H9 (cell line): ENCODE data around the gene DGKD. TPM values are rescaled to one million over a fixed set of nuclear protein-coding genes. Genes with fewer than 3 reads are reported as not detected.

Experiments used
- DNase-seq: peaks from one replicate; pipeline ENCODE4 v3.0.0-alpha.2; 2017
- H2AFZ ChIP-seq: one replicate; pipeline ENCODE4 v1.6.1; 2013; ENCODE audit warnings: mild to moderate bottlenecking, low read length, control low read depth, moderate library complexity
- H2AK5ac ChIP-seq: 2 replicates; pipeline ENCODE4 v1.6.1; 2013; ENCODE audit warnings: low read length, control low read depth, mixed read lengths; ENCODE audit not compliant: insufficient read length
- H2BK120ac ChIP-seq: one replicate; pipeline ENCODE4 v1.6.1; 2013; ENCODE audit warnings: low read depth, mild to moderate bottlenecking, low read length, control low read depth, inconsistent platforms; ENCODE audit not compliant: poor library complexity, severe bottlenecking
- H2BK12ac ChIP-seq: 2 replicates; pipeline ENCODE4 v1.6.1; 2013; ENCODE audit warnings: low read length, control low read depth, mixed read lengths, low read depth; ENCODE audit not compliant: insufficient read length
- H2BK15ac ChIP-seq: 2 replicates; pipeline ENCODE4 v1.6.1; 2013; ENCODE audit warnings: low read depth, low read length, control low read depth
- H2BK20ac ChIP-seq: one replicate; pipeline ENCODE4 v1.6.1; 2013; ENCODE audit warnings: low read depth, mild to moderate bottlenecking, low read length, control low read depth, inconsistent platforms; ENCODE audit not compliant: poor library complexity, severe bottlenecking
- H2BK5ac ChIP-seq: 2 replicates; pipeline ENCODE4 v1.6.1; 2013; ENCODE audit warnings: low read length, control low read depth, mixed read lengths; ENCODE audit not compliant: insufficient read length
- H3K14ac ChIP-seq: 2 replicates; pipeline ENCODE4 v1.6.1; 2013; ENCODE audit warnings: low read length, control low read depth; ENCODE audit not compliant: insufficient read depth
- H3K18ac ChIP-seq: 2 replicates; pipeline ENCODE4 v1.6.1; 2013; ENCODE audit warnings: low read depth, mild to moderate bottlenecking, mixed read lengths, low read length, control low read depth; ENCODE audit not compliant: insufficient read length
- H3K23ac ChIP-seq: 2 replicates; pipeline ENCODE4 v1.6.1; 2013; ENCODE audit warnings: low read length, control low read depth, mixed read lengths, low read depth; ENCODE audit not compliant: insufficient read length
- H3K23me2 ChIP-seq: 2 replicates; pipeline ENCODE4 v1.6.1; 2013; ENCODE audit warnings: low read depth, mild to moderate bottlenecking, mixed read lengths, low read length, control low read depth; ENCODE audit not compliant: insufficient read length, poor library complexity, severe bottlenecking
- H3K27ac ChIP-seq: 2 replicates; pipeline ENCODE4 v1.5.1; 2013; ENCODE audit warnings: low read length, control low read depth, mixed read lengths, low read depth; ENCODE audit not compliant: insufficient read length
- H3K27me3 ChIP-seq: 2 replicates; pipeline ENCODE4 v1.6.1; 2013; ENCODE audit warnings: low read length, control low read depth, inconsistent platforms; ENCODE audit not compliant: insufficient read depth
- H3K4ac ChIP-seq: 2 replicates; pipeline ENCODE4 v1.6.1; 2013; ENCODE audit warnings: low read depth, mild to moderate bottlenecking, control low read depth, inconsistent platforms, low read length, moderate library complexity
- H3K4me1 ChIP-seq: 2 replicates; pipeline ENCODE4 v1.6.1; 2013; ENCODE audit warnings: low read length, control low read depth, inconsistent platforms; ENCODE audit not compliant: insufficient read depth
- H3K4me2 ChIP-seq: 2 replicates; pipeline ENCODE4 v1.6.1; 2013; ENCODE audit warnings: low read length, control low read depth, mixed read lengths; ENCODE audit not compliant: insufficient read length, insufficient read depth
- H3K56ac ChIP-seq: 2 replicates; pipeline ENCODE4 v1.6.1; 2013; ENCODE audit warnings: low read depth, mild to moderate bottlenecking, mixed read lengths, low read length, control low read depth; ENCODE audit not compliant: insufficient read length
- H3K79me1 ChIP-seq: 2 replicates; pipeline ENCODE4 v1.6.1; 2013; ENCODE audit warnings: low read depth, mild to moderate bottlenecking, moderate library complexity, low read length, control low read depth, inconsistent platforms; ENCODE audit not compliant: insufficient read depth, poor library complexity, severe bottlenecking
- H3K79me2 ChIP-seq: 2 replicates; pipeline ENCODE4 v1.6.1; 2013; ENCODE audit warnings: low read length, control low read depth, inconsistent platforms; ENCODE audit not compliant: insufficient read depth
- H3K9ac ChIP-seq: 2 replicates; pipeline ENCODE4 v1.6.1; 2013; ENCODE audit warnings: low read length, control low read depth, mixed read lengths; ENCODE audit not compliant: insufficient read length; ENCODE audit errors: extremely low read depth
- H3K9me3 ChIP-seq: one replicate; pipeline ENCODE4 v1.6.1; 2013; ENCODE audit warnings: low read depth, low read length, inconsistent platforms; ENCODE audit not compliant: control insufficient read depth
- H3T11ph ChIP-seq: one replicate; pipeline ENCODE4 v1.6.1; 2013; ENCODE audit warnings: mild to moderate bottlenecking, low read length, control low read depth, inconsistent platforms
- H4K20me1 ChIP-seq: one replicate; pipeline ENCODE4 v1.6.1; 2013; ENCODE audit not compliant: control insufficient read depth, insufficient read length, insufficient read depth
- H4K5ac ChIP-seq: 2 replicates; pipeline ENCODE4 v1.6.1; 2013; ENCODE audit warnings: low read depth, mild to moderate bottlenecking, mixed read lengths, low read length, control low read depth; ENCODE audit not compliant: insufficient read length
- H4K8ac ChIP-seq: replicated peaks from 2 replicates; pipeline ENCODE4 v1.6.1; 2013; ENCODE audit warnings: low read length, control low read depth, mixed read lengths, low read depth; ENCODE audit not compliant: insufficient read length
- H4K91ac ChIP-seq: 2 replicates; pipeline ENCODE4 v1.6.1; 2013; ENCODE audit warnings: low read depth, mild to moderate bottlenecking, moderate library complexity, mixed read lengths, low read length, control low read depth; ENCODE audit not compliant: insufficient read length
- H3K27ac Mint-ChIP-seq, 3 experiments: 2 replicates in 2 of 3; 3 replicates in 1 of 3; pipeline ENCODE4 v1.8.0; 2020 to 2021; ENCODE audit warnings: mixed read lengths in 3 of 3, mild to moderate bottlenecking in 1 of 3, moderate library complexity in 1 of 3
- H3K27me3 Mint-ChIP-seq: 2 replicates; pipeline ENCODE4 v1.8.0; 2021; ENCODE audit warnings: low read depth, mild to moderate bottlenecking, moderate library complexity, mixed read lengths
- H3K36me3 Mint-ChIP-seq, 3 experiments: 2 replicates in 2 of 3; 3 replicates in 1 of 3; pipeline ENCODE4 v1.8.0; 2020 to 2021; ENCODE audit warnings: low read depth in 3 of 3, mixed read lengths in 3 of 3; ENCODE audit not compliant: insufficient read depth in 1 of 3
- H3K4me1 Mint-ChIP-seq, 2 experiments: 2 replicates each; pipeline ENCODE4 v1.8.0; 2020; ENCODE audit warnings: mixed read lengths in 2 of 2
- H3K4me3 Mint-ChIP-seq, 2 experiments: 2 replicates in 1 of 2; 3 replicates in 1 of 2; pipeline ENCODE4 v1.8.0; 2020 to 2021; ENCODE audit warnings: mild to moderate bottlenecking in 2 of 2, mixed read lengths in 2 of 2, moderate library complexity in 1 of 2
- H3K9me3 Mint-ChIP-seq, 2 experiments: 2 replicates in 1 of 2; 3 replicates in 1 of 2; pipeline ENCODE4 v1.8.0; 2020; ENCODE audit warnings: mild to moderate bottlenecking in 2 of 2, mixed read lengths in 2 of 2, moderate library complexity in 1 of 2
- CTCF ChIP-seq: fragments of 200-600 bp; sonication (generic); conservative IDR thresholded peaks from 3 replicates; pipeline ENCODE4 v1.8.0; 2021; ENCODE audit warnings: antibody characterized with exemption, mild to moderate bottlenecking
- WGBS: extraction: QIAGEN DNeasy Blood & Tissue Kit; methylation state at CpG from one replicate; pipeline ENCODE4 v1.1.7; 2013; ENCODE audit warnings: missing lambda C conversion rate, low lambda C conversion rate, mixed read lengths; ENCODE audit not compliant: insufficient read length; ENCODE audit errors: extremely low coverage; 5-methylcytosine and 5-hydroxymethylcytosine counted together
- total RNA-seq: library from RNA; stranded (reverse); gene quantifications from 2 replicates; pipeline ENCODE4 v1.2.1, GENCODE V29; 2021

The DGKD gene
- total RNA-seq, 1 experiment from 2014 or later: 20.7 TPM

- no peak overlapping the region for H3K18ac ChIP-seq
- no peak overlapping the region for H2BK15ac ChIP-seq
- H3K9me3 ChIP-seq: no peaks in the 10 kb centered on the region
- Mint-ChIP-seq H3K27ac (no peak overlapping the region), H3K36me3 (no peaks in the 10 kb centered on the region; a peak in 2 of 7 replicates), H3K4me3 (no peak overlapping the region; a peak in 1 of 5 replicates), H3K9me3 (no peaks in the 10 kb centered on the region; a peak in 1 of 5 replicates), H3K27me3 (peaks cover 100% of the 10 kb centered on the region), H3K4me1 (peaks cover 14 to 15% of the 10 kb centered on the region in 2 experiments)
- H3K4me2 ChIP-seq: no peak overlapping the region
- peaks cover 2% of the 10 kb centered on the region; the same call in 1 of the 2 replicates for H3K4me1 ChIP-seq
- H3K27me3 ChIP-seq: no peaks in the 10 kb centered on the region
- H3T11ph ChIP-seq: no peak overlapping the region
- no peak overlapping the region for H4K91ac ChIP-seq
- no peak overlapping the region for H3K56ac ChIP-seq
- TF ChIP-seq CTCF: no peak
- H3K79me1 ChIP-seq: no peaks in the 10 kb centered on the region
- DNase-seq: no peak
- H3K79me2 ChIP-seq: no peaks in the 10 kb centered on the region
- H3K23ac ChIP-seq: no peak overlapping the region
- no peaks in the 10 kb centered on the region for H3K23me2 ChIP-seq
- H2BK12ac ChIP-seq: no peak overlapping the region
- no peak overlapping the region for H2BK120ac ChIP-seq
- H2BK5ac ChIP-seq: no peak overlapping the region
- no CpG with 5 or more reads among the region's 4 CpGs for WGBS
- no peak overlapping the region for H4K8ac ChIP-seq
- H2AK5ac ChIP-seq: no peak overlapping the region
- peaks cover 2% of the 10 kb centered on the region for H4K20me1 ChIP-seq
- H2AFZ ChIP-seq: no peak overlapping the region
- no peak overlapping the region for H2BK20ac ChIP-seq
- H3K9ac ChIP-seq: no peak overlapping the region
- no peak overlapping the region for H4K5ac ChIP-seq
- no peak overlapping the region for H3K14ac ChIP-seq
- no peak overlapping the region for H3K4ac ChIP-seq
- no peak overlapping the region for H3K27ac ChIP-seq
These were observed 25.4 kb upstream of the DGKD start for GRCh38 chr2:233328922-233329321.
